PC-9 (cell line): Measurements from ENCODE around the gene SNRNP70.
"Not testable (repeated sequence)": the region's sequence is repeated elsewhere in the genome, so short reads cannot be mapped to it uniquely, and the experiment has no call there.

Experiments
- CTCF ChIP-seq: fragments of 200-600 bp; sonication (generic); conservative IDR thresholded peaks from 2 replicates; pipeline ENCODE4 v1.6.1; 2017; ENCODE audit warnings: mixed run types, antibody characterized with exemption, mild to moderate bottlenecking, moderate library complexity
- EZH2 ChIP-seq: fragments of 200-600 bp; sonication (generic); IDR thresholded peaks from 2 replicates; pipeline ENCODE4 v1.8.0; 2017; ENCODE audit warnings: antibody characterized with exemption, low read depth

GRCh38 chr19:49038111-49038510 lies 47.1 kb upstream of the SNRNP70 start:
- TF ChIP-seq CTCF, EZH2: not testable (repeated sequence)
